Neural progenitor cell (in vitro differentiated cells): ENCODE results near the gene CCDC6.

Experiments used
- EZH2 ChIP-seq: fragments of 200-600 bp; sonication (generic); IDR thresholded peaks from 2 replicates; pipeline ENCODE4 v1.6.1; 2017; ENCODE audit warnings: antibody characterized with exemption, mild to moderate bottlenecking, moderate library complexity
- EZH2phosphoT487 ChIP-seq: fragments of 200-600 bp; sonication (generic); IDR thresholded peaks from 2 replicates; pipeline ENCODE4 v1.6.1; 2017; ENCODE audit warnings: antibody characterized with exemption
- TF ChIP-seq, protein P1 (sequence below): fragments of 200-600 bp; sonication (generic); IDR thresholded peaks from 2 replicates; pipeline ENCODE4 v1.5.1; 2017; ENCODE audit warnings: antibody characterized with exemption, mild to moderate bottlenecking

- TF ChIP-seq, protein P1, sequence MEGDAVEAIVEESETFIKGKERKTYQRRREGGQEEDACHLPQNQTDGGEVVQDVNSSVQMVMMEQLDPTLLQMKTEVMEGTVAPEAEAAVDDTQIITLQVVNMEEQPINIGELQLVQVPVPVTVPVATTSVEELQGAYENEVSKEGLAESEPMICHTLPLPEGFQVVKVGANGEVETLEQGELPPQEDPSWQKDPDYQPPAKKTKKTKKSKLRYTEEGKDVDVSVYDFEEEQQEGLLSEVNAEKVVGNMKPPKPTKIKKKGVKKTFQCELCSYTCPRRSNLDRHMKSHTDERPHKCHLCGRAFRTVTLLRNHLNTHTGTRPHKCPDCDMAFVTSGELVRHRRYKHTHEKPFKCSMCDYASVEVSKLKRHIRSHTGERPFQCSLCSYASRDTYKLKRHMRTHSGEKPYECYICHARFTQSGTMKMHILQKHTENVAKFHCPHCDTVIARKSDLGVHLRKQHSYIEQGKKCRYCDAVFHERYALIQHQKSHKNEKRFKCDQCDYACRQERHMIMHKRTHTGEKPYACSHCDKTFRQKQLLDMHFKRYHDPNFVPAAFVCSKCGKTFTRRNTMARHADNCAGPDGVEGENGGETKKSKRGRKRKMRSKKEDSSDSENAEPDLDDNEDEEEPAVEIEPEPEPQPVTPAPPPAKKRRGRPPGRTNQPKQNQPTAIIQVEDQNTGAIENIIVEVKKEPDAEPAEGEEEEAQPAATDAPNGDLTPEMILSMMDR, result no peak
- TF ChIP-seq EZH2phosphoT487 (no peak), EZH2 (no peak)
These were observed 43.7 kb upstream of the CCDC6 start for GRCh38 chr10:59950105-59950504.
